GM19463 (cell line): Measurements from ENCODE around the gene ENOX2.
"Not testable (repeated sequence)": the region's sequence is repeated elsewhere in the genome, so short reads cannot be mapped to it uniquely, and the experiment has no call there.

Experiments used
- ATAC-seq: cut with Tn5 transposase; IDR thresholded peaks from one replicate; pipeline ENCODE4 v1.9.1; 2021; ENCODE audit warnings: mild to moderate bottlenecking, moderate library complexity; ENCODE audit not compliant: unreplicated experiment

ENOX2 gene

GRCh38 chrX:130709178-130709577 is 193.8 kb downstream of the ENOX2 start:
- ATAC-seq, result not testable (repeated sequence)

DNA sequence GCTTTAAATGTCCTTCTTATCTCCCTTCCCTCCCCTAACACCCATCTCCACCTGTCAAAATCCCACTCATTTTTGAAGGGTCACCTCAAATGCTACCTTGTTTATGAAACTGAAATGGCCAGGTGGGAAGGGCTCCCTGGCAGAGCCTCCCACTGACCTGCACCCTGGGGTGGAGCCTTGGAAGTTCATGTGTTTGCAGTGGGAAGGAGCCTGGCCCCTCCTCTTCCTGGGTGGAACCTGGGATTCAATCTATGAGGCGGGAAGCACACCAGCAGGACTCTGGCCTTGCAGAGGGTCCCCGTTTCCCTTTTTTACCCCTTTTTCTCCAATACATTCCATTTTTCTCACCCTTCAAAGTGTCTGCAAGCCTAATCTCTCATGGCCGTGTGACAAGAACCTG is 197.4 kb downstream of the ENOX2 start:
- ATAC-seq, result no peak

DNA sequence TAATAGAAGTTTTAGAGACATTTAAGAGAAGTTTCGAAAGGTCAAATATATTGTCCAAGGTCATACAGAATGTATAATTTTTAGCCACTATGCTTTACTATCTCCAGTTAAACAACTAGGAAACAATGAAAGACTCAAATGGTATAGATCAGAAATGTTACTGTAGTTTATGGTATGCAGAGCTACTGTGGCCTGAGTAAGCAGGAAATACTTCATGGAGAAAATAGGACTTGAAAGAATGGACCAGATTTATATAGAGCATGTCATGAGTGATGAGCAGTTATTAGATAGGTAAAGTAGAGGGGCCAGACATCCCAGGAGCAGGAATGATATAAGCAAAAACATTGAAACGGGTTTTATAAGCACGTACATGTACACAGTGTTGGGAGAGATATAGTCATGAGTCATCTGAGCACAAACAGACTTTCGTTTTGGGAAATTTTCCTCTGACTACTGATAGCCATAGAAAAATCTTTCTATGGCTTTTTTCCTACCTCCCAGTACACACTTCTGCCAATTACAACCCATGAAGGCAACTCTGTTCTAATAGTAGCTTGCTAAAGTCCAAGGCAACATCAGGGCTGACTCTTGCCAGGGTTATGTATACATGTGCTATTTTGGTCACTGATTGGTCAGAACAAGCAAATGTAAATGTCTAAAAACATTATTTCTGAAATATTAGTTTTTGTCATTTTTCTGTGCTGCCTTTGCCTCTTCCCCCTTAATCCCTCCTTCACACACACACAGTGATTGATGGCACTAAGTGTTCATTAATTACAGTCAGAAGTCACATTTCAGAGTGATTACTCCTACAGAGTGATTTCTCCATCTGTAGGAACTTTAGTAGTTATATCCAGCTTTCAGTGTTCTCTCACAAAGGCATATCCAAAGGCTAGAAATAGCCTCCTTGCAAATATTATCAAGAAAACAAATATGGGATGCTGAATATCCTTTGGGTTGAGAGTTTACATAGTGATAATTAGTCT is 198.7 kb downstream of the ENOX2 start:
- ATAC-seq, result no peak

GRCh38 chrX:130702867-130703707 is 199.9 kb downstream of the ENOX2 start:
- no peak for ATAC-seq

GRCh38 chrX:130700629-130701028 is 202.4 kb downstream of the ENOX2 start:
- no peak for ATAC-seq

GRCh38 chrX:130699618-130700017 is 203.4 kb downstream of the ENOX2 start:
- ATAC-seq, result no peak

DNA sequence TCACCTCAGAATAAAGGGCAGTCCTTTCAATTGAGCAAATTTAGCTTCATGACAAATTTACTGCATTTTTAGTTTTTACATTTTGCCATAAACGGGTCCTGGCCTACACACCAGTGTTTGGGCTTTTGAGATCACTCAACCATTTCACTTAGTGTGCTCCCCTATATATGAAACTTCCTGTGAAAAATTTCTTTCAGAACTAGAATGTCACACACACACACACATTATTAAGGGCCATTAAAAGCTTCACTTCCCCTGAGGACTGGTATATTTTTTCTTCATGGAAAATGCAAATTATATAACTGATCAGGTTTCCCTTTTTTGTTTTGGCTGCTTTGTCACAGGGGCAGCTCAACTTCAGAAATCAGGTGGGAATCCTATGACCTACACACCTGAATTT is 206.5 kb downstream of the ENOX2 start:
- no peak for ATAC-seq

- no peak for ATAC-seq
Observed at GRCh38 chrX:130695931-130696330, 207.1 kb downstream of the ENOX2 start.

DNA sequence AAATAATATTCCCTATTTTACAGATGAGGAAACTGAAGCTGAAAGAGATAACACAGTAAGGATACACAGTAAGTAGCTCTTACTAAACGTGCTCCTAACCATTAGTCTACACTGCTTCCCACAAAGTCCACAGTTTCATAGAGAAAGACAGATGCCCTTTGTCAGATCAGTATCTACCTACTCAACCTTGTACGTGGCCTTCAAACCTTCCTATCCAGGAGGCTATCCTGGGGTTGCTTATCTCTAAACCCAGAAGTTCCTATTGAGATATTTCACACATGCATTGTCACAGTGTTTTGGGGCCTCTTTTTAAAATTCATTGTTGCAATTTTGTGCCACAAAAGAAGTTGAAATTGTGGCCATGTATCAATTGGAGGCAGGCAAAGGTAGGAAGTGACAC is 208.0 kb downstream of the ENOX2 start:
- no peak for ATAC-seq

DNA sequence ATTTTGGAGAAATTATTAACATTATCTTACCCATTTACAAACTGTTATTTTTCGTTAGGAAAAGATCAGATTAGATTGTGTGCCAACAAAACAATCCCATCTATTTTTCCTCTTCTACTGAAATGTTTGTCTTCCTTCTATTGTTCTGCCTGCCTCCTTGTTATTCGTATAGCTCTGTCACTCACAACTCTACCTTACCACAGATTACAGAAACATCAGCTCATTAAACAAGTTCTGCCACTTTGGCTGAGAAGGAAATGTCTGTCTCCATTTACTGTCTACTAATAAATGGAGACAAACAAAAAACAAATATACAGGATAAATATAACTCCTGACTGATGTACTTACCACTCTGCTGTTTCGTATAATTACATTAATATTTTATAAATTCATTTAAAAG is 211.4 kb downstream of the ENOX2 start:
- ATAC-seq, result no peak

GRCh38 chrX:130688360-130688759 is 214.6 kb downstream of the ENOX2 start:
- ATAC-seq, result no peak

DNA sequence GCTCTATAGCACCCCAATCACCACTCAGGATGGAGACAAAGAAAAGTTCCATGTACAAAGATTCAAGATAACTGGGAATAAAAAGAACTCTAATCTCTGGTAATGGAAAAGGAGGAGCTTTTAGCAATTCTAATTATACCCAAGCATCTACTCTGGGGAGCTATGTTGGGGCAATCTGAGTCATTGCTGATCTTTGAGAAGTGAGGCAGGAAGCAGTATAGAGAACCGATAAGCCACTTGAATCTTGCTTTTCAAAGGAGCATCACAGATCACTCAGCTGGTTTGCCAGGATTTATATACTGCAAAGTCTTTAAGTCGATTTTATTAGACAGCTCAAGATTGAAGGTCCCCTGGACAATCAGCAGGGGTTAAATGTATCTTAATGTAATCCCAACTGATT is 220.0 kb downstream of the ENOX2 start:
- no peak for ATAC-seq

- ATAC-seq, result no peak
Observed at GRCh38 chrX:130680164-130681035, 222.6 kb downstream of the ENOX2 start.

DNA sequence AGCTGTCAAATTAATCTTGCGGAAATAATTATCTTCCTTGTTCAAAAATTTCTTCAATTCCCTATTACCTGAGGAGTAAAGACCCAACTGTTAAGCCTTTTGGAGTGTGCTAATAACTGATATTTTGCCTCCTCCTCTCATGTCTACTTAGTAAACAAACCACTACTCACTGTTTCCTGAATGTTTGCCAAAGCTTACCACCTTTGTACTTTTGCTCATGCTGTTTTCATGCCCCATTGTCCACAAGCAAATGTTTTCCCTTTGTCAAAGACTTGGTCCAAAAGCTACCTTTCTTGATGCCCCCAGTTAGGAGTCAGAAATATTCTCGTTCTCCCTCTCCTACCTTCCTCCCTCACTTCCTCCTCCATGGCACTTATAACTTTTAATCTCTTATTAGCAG is 226.1 kb downstream of the ENOX2 start:
- ATAC-seq, result no peak

- ATAC-seq, result no peak
Observed at GRCh38 chrX:130672214-130672613, 230.8 kb downstream of the ENOX2 start.

GRCh38 chrX:130669233-130669632 is 233.8 kb downstream of the ENOX2 start:
- no peak for ATAC-seq

DNA sequence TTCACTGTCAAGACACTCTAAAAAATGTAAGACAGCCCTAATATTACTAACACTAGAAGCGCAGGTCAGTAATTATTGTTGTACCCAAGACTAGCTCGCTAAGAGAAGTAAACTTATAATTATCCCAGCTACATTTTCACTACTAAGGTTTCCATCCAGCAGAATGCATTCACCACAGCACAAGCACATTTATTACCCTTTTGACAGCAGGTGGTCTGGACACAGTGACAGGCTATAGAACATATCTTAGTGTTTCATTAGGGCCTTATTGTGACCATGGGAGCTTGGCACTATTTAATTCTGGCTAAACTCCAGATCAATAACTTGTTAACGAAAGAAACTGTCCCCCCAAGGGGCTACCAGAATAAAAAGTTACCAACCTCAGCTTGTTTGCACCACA is 237.7 kb downstream of the ENOX2 start:
- ATAC-seq, result no peak

GRCh38 chrX:130658310-130658709 is 244.7 kb downstream of the ENOX2 start:
- ATAC-seq, result no peak

DNA sequence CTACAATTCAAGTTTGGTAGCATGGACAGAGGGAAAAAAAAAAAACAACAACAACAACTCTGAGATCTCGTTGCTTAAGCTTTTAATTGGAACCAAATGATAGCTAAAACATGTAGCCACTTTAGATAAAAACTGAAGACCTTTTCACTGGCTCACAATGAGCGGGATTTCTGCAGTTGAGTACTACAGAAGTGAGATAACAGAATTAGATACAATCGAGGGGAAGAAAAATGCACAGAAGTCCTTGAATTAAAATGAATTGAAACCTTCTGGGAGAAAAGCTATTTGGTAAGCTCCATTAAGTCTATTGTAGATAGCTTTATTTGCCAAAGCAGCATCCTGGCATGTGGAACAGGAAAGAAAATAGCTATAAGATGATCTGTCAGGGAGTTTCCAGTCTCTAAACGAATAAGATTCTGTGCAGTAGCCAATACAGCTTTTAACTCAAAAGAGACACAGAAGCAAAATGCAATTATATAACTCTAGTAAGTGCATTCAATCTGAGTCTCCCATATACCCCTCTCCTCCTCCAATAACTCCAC is 248.5 kb downstream of the ENOX2 start:
- ATAC-seq, result no peak

DNA sequence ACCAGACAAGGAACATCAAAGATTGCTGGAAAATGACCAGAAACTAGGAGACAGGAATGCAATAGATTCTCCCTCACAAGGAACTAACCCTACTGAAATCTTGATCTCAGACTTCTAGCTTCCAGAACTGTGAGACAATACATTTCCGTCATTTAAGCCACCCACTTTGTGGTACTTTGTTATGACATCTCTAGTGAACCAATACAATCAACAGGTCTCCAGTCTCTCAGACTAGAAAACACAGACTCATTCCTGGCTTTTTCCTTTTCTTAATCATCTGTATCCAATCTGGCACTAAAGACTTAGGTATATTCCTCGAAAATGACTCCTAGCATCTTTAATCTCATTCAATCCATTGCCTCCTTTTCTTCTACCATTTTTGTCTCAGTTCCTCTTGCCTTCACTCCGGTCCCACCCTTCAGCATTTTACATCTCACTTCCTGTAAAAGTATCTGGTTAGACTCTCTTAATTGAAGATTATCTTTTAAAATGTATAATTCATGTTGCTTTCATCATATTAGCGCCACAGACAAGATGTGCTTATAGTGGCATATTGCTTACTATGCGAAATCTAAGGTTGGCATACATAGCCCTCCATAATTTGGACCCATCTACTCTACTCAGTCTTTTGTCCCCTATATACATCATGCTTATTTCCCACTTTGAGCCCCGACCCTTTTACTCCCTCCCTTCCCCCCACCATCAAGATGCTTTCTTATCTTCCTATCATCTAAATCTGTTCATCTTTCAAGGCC is 250.0 kb downstream of the ENOX2 start:
- no peak for ATAC-seq
